Heart left ventricle (tissue), 13 donors: ENCODE measurements around the gene NUP210.
"Not testable (repeated sequence)": the region's sequence is repeated elsewhere in the genome, so short reads cannot be mapped to it uniquely, and the experiment has no call there.

ENCODE experiments used
- POLR2A ChIP-seq, 2 donors: fragments of 450-650 bp; IDR thresholded peaks; one replicate each; pipeline ENCODE4 v1.6.1; 2017; ENCODE audit warnings: antibody characterized with exemption in 2 of 2, mild to moderate bottlenecking in 2 of 2, moderate library complexity in 2 of 2
- TF ChIP-seq, protein P1 (sequence below), 12 donors: fragments of 200-600 bp; sonication (generic) in 4 of 12; IDR thresholded peaks; one replicate each; pipeline versions ENCODE4 v1.5.0 to v1.8.0; 2018 to 2022; ENCODE audit warnings: antibody characterized with exemption in 12 of 12, mild to moderate bottlenecking in 5 of 12
- donor health status: ischemic (EF 13 %, LVEDD 7.1; RV severe dilation, severe dysfunction).
- donor health status: DM: no; HTN: yes; CAD: no.
- donor health status: DM: no; HTN: no; CAD: no.
- donor health status: ischemic (EF 25% LVEDD 6.9; RV normal size, moderate dysfunction).
- donor health status: ischemic (EF 25% LVEDD 5.7; RV mildly dilated, moderate dysfunction).
- donor health status: ischemic (EF 35%, LVEDD 5.7; RV mildly dilated, moderate dysfunction).
- donor health status: nonischemic (EF 11% LVEDD 7.7; RV severe dilation, severe dysfunction).
- donor health status: DM: yes; HTN: yes; CAD: no.
- donor health status: PGD.
- donor health status: ischemic (EF 29% LVEDD 5.4; RV normal size, mild dysfunction).
- donor health status: nonischemic (EF 23%, LVEDD 6.1; RV moderate dilation, normal function).

DNA sequence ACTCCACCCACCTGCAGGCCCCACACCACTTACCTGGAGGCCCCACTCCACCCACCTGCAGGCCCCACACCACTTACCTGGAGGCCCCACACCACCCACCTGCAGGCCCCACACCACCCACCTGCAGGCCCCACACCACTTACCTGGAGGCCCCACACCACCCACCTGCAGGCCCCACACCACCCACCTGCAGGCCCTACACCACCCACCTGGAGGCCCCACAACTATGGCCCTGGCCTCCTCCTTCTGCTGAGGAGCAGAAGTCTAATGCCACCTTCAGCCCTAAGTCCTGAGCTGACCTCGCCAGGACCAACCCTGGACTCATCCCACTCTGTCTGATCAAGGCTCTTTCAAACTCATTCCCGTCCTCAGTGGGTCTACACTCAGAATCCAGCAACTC is 42.4 kb downstream of the NUP210 start:
- TF ChIP-seq, protein P1, sequence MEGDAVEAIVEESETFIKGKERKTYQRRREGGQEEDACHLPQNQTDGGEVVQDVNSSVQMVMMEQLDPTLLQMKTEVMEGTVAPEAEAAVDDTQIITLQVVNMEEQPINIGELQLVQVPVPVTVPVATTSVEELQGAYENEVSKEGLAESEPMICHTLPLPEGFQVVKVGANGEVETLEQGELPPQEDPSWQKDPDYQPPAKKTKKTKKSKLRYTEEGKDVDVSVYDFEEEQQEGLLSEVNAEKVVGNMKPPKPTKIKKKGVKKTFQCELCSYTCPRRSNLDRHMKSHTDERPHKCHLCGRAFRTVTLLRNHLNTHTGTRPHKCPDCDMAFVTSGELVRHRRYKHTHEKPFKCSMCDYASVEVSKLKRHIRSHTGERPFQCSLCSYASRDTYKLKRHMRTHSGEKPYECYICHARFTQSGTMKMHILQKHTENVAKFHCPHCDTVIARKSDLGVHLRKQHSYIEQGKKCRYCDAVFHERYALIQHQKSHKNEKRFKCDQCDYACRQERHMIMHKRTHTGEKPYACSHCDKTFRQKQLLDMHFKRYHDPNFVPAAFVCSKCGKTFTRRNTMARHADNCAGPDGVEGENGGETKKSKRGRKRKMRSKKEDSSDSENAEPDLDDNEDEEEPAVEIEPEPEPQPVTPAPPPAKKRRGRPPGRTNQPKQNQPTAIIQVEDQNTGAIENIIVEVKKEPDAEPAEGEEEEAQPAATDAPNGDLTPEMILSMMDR (IDR thresholded peaks at IDR 0.05), result not testable (repeated sequence)
- TF ChIP-seq POLR2A (IDR thresholded peaks at IDR 0.05), result not testable (repeated sequence)
